Keratinocyte (primary cell): ENCODE data around the gene MYO10.

Experiments
- EZH2 ChIP-seq: IDR thresholded peaks from one replicate; pipeline ENCODE4 v1.6.1; 2012; ENCODE audit warnings: inconsistent platforms, mild to moderate bottlenecking, low read length, moderate library complexity
- TF ChIP-seq, protein P1 (sequence below), 3 experiments: IDR thresholded peaks in 1 of 3; conservative IDR thresholded peaks in 1 of 3; optimal IDR thresholded peaks in 1 of 3; 2 replicates in 2 of 3; 3 replicates in 1 of 3; pipeline versions ENCODE3 to v1.5.1; 2011; ENCODE audit warnings: low read length in 3 of 3, mild to moderate bottlenecking in 3 of 3, moderate library complexity in 2 of 3, control low read depth in 1 of 3, inconsistent platforms in 1 of 3; ENCODE audit not compliant: insufficient read depth in 2 of 3; ENCODE audit errors: extremely low read depth in 1 of 3

DNA sequence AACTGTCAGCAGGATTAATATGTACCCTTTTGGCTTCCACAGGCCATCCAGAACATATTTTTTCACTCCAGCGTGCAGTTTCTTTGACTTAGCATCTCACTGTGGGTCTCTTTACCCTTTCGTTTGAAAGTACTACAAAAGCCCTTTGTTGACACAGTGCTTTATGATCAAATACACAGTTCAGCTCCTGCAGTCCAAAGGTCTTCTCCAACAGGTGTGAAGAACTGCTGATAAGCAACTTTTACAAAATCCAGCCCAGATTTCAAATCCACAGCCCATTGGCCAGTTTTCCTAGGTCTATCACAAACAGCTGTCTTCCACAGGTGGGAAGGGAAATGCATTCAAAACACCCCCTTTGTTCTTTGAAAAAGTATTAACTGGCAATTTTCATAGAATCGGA, 54.8 kb downstream of the MYO10 start:
- TF ChIP-seq, protein P1, sequence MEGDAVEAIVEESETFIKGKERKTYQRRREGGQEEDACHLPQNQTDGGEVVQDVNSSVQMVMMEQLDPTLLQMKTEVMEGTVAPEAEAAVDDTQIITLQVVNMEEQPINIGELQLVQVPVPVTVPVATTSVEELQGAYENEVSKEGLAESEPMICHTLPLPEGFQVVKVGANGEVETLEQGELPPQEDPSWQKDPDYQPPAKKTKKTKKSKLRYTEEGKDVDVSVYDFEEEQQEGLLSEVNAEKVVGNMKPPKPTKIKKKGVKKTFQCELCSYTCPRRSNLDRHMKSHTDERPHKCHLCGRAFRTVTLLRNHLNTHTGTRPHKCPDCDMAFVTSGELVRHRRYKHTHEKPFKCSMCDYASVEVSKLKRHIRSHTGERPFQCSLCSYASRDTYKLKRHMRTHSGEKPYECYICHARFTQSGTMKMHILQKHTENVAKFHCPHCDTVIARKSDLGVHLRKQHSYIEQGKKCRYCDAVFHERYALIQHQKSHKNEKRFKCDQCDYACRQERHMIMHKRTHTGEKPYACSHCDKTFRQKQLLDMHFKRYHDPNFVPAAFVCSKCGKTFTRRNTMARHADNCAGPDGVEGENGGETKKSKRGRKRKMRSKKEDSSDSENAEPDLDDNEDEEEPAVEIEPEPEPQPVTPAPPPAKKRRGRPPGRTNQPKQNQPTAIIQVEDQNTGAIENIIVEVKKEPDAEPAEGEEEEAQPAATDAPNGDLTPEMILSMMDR (optimal IDR thresholded peaks at IDR 0.05 in 1 of 3, IDR thresholded peaks at IDR 0.05 in 1 of 3, conservative IDR thresholded peaks at IDR 0.05 in 1 of 3; ENCODE audit: extremely low read depth in 1 of 3, insufficient read depth in 2 of 3, low read length in 3 of 3) = no peak
- TF ChIP-seq EZH2 = no peak
